ENCODE measurements around the gene FOXF1. TPM values are rescaled to one million over a fixed set of nuclear protein-coding genes. Genes with fewer than 3 reads are reported as not detected.

The FOXF1 gene
- total RNA-seq, 1 experiment from 2014 or later = not detected

DNA sequence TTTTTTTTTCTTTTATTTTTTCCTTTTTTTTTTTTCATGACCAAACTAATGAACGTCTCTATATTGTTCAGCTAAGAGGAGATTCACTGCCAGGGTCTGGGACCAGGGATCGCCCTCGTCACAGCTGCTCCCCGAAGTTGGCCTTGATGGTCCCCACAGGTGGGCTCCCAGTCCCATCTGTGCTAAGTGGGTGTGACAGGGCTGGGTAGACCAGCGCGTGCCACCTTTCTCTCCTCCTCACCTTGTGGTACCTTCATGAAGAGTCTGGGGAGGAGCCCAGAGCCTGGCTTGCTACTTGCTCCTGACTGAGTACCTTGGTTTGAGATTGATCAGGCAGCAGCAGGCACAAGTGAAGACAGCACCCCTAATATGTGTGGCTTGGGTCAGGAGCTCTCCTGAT lies 6.5 kb upstream of the FOXF1 start:
- POLR2A ChIA-PET (ENCODE audit: unreplicated experiment) = no interaction called here
- H3K9me2 ChIP-seq (replicated peaks; ENCODE audit: low read length) = no peaks in the 10 kb centered on the region
- no peak overlapping the region for H3K4me3 ChIP-seq (ENCODE audit: low read length)
- H3K79me2 ChIP-seq (ENCODE audit: low read length) = no peaks in the 10 kb centered on the region
- no peaks in the 10 kb centered on the region for H4K20me1 ChIP-seq (ENCODE audit: low read length)
- H3F3A ChIP-seq (ENCODE audit: low read length, unreplicated experiment) = no peaks in the 10 kb centered on the region
- no peak for ATAC-seq
- no peak overlapping the region for H3K27ac ChIP-seq (ENCODE audit: low read length)
- no peak overlapping the region for H3K9ac ChIP-seq (ENCODE audit: low read length)
- no peak overlapping the region for H3K4me2 ChIP-seq (ENCODE audit: low read length)
- no peaks in the 10 kb centered on the region for H3K4me1 ChIP-seq (ENCODE audit: insufficient read depth, low read length)
- TF ChIP-seq EZH2phosphoT487 (IDR thresholded peaks at IDR 0.05; ENCODE audit: borderline replicate concordance, low read length) (no peak), EZH2 (IDR thresholded peaks at IDR 0.05; ENCODE audit: low read length, unreplicated experiment) (no peak)
- TF ChIP-seq, protein P1, sequence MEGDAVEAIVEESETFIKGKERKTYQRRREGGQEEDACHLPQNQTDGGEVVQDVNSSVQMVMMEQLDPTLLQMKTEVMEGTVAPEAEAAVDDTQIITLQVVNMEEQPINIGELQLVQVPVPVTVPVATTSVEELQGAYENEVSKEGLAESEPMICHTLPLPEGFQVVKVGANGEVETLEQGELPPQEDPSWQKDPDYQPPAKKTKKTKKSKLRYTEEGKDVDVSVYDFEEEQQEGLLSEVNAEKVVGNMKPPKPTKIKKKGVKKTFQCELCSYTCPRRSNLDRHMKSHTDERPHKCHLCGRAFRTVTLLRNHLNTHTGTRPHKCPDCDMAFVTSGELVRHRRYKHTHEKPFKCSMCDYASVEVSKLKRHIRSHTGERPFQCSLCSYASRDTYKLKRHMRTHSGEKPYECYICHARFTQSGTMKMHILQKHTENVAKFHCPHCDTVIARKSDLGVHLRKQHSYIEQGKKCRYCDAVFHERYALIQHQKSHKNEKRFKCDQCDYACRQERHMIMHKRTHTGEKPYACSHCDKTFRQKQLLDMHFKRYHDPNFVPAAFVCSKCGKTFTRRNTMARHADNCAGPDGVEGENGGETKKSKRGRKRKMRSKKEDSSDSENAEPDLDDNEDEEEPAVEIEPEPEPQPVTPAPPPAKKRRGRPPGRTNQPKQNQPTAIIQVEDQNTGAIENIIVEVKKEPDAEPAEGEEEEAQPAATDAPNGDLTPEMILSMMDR (conservative IDR thresholded peaks at IDR 0.05; ENCODE audit: low read depth, low read length) = no peak
- H2AFZ ChIP-seq (ENCODE audit: low read length) = no peak overlapping the region
- no TSS peak for BruUV-seq (replicated peaks)
- H3K9me3 ChIP-seq (ENCODE audit: low read length) = no peaks in the 10 kb centered on the region
- no peaks in the 10 kb centered on the region for H3K36me3 ChIP-seq (ENCODE audit: low read depth, low read length)
- H3K27me3 ChIP-seq (ENCODE audit: low read length) = peaks cover 93% of the 10 kb centered on the region
- DNase-seq = no peak
- intact Hi-C loops (cut with micrococcal nuclease) = no loop called here
- CTCF ChIA-PET = no interaction called here

DNA sequence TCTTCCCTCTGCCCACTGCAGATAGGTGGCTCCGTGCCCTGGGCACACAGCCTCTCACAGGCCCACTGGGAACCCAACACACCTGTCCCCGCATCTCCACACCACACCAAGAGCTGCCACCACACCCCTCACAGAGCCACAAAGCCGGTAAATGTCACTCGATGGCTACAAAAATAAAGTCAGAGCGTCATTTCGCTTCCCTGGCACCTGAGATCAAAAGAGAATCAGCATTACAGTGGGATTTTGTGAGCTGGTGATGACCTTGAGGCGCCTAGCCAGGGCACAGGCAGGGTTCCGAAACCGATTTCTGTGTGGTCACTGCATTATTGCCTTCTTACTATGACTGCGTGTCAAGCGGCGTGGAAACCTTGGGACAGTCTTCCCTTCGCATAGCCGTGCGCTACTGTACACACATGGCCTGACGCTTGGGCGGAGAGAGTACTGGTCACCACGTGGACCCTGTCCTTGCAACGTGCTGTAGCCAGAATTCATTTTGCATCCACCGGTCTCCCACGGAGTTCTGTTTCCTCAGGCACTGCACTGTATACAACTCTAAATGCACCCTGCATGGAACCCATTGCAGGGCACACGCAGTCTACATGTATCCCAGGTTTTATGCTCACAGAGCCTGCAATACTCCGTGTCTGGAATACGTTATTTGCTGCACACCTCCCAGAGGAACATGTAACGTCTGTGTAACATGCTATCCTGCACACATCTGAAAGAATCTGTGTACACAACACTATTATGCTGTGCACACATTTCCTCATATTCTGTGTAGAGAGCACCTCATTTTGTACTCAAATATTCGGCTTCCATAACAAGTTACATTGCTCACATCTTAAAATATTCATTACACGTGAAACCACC lies 5.8 kb upstream of the FOXF1 start:
- H3K27me3 ChIP-seq (ENCODE audit: low read length) = peaks cover 93% of the 10 kb centered on the region
- no peak for ATAC-seq
- CTCF ChIA-PET = no interaction called here

More for the DNA sequence above, 5.8 kb upstream of the FOXF1 start:
- no peaks in the 10 kb centered on the region for H4K20me1 ChIP-seq (ENCODE audit: low read length)
- BruUV-seq (replicated peaks) = no TSS peak
- no peaks in the 10 kb centered on the region for H3K9me3 ChIP-seq (ENCODE audit: low read length)
- POLR2A ChIA-PET (ENCODE audit: unreplicated experiment) = no interaction called here
- no peaks in the 10 kb centered on the region for H3K79me2 ChIP-seq (ENCODE audit: low read length)
- no peaks in the 10 kb centered on the region for H3F3A ChIP-seq (ENCODE audit: low read length, unreplicated experiment)
- H3K4me2 ChIP-seq (ENCODE audit: low read length) = no peak overlapping the region
- no peak overlapping the region for H2AFZ ChIP-seq (ENCODE audit: low read length)
- H3K9me2 ChIP-seq (replicated peaks; ENCODE audit: low read length) = no peaks in the 10 kb centered on the region
- H3K27ac ChIP-seq (ENCODE audit: low read length) = no peak overlapping the region
- no peaks in the 10 kb centered on the region for H3K4me1 ChIP-seq (ENCODE audit: insufficient read depth, low read length)
- no peak overlapping the region for H3K9ac ChIP-seq (ENCODE audit: low read length)
- H3K36me3 ChIP-seq (ENCODE audit: low read depth, low read length) = no peaks in the 10 kb centered on the region
- no peak for TF ChIP-seq EZH2 (IDR thresholded peaks at IDR 0.05; ENCODE audit: low read length, unreplicated experiment)
- TF ChIP-seq EZH2phosphoT487 (IDR thresholded peaks at IDR 0.05; ENCODE audit: borderline replicate concordance, low read length) = no peak
- TF ChIP-seq, protein P1 (conservative IDR thresholded peaks at IDR 0.05; ENCODE audit: low read depth, low read length) = no peak
- no peak for DNase-seq
- intact Hi-C loops (cut with micrococcal nuclease) = no loop called here
- no peak overlapping the region for H3K4me3 ChIP-seq (ENCODE audit: low read length)
